Femur (tissue), 1 donor: ENCODE results near the gene JAML.
A peak's percentile ranks its signal among the peaks of the same experiment; 100 is the strongest.
"Not testable (repeated sequence)": the region's sequence is repeated elsewhere in the genome, so short reads cannot be mapped to it uniquely, and the experiment has no call there.

Source experiments
- DNase-seq: peaks from one replicate; pipeline ENCODE4 v3.0.0-alpha.2; 2017

The JAML gene

GRCh38 chr11:118192817-118193216 lies 32.0 kb downstream of the JAML start:
- DNase-seq, result not testable (repeated sequence)

DNA sequence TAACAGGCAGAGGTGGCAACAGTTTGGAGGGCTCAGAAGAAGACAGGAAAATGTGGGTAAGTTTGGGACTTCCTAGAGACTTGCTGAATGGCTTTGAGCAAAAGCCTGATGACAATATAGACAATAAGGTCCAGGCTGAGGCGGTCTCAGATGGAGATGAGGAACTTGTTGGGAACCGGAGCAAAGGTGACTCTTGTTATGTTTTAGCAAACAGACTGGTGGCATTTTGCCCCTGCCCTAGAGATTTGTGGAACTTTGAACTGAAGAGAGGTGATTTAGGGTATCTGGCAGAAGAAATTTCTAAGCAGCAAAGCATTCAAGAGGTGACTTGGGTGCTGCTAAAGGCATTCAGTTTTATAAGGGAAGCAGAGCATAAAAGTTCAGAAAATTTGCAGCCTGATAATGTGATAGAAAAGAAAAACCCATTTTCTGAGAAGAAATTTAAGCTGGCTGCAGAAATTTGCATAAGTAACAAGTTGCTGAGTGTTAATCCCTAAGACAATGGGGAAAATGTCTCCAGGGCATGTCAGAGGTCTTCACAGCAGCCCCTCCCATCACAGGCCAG lies 33.8 kb downstream of the JAML start:
- DNase-seq, result not testable (repeated sequence)

DNA sequence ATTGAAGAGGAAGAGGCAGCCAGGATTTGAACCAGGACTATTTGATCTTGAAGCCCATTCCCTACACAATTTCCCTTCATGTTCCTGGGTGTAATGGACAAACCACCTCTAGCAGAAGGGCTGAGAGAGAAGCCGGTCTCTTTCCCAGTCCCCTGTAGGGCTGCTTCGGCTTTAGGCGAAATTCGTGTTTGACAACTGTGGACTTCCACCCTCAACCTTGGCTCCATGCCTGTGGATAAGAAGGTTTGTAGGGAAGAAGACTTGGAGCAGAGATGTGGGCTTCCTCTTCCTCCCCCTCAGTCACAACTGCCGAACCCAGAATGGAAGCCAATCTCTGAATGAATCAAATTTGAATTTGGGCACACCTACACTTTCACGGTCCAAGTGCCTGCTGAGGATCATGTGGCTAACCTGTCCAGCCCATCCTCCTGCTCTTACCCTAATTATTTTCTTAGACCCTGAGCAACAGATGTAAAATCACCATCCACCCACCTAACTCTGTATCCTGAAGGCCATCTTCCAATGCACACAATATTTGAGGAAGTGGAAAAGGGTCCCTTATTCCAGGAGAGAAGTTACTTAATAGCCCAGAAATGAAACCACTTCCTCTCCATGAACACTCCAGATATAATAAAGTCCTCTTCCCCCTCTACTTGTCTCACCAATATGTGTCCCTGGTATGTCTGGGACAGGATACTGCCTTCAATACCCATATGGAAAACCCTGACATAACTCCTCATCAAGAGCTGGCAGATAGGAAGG lies 38.3 kb downstream of the JAML start:
- DNase-seq, result no peak

- no peak for DNase-seq
Observed at GRCh38 chr11:118184784-118185579, 39.8 kb downstream of the JAML start.

GRCh38 chr11:118183691-118184090 lies 41.1 kb downstream of the JAML start:
- DNase-seq, result not testable (repeated sequence)

GRCh38 chr11:118180300-118180703 lies 44.5 kb downstream of the JAML start:
- DNase-seq, result peak; percentile 91

GRCh38 chr11:118176778-118177134 lies 48.1 kb downstream of the JAML start:
- no peak for DNase-seq

DNA sequence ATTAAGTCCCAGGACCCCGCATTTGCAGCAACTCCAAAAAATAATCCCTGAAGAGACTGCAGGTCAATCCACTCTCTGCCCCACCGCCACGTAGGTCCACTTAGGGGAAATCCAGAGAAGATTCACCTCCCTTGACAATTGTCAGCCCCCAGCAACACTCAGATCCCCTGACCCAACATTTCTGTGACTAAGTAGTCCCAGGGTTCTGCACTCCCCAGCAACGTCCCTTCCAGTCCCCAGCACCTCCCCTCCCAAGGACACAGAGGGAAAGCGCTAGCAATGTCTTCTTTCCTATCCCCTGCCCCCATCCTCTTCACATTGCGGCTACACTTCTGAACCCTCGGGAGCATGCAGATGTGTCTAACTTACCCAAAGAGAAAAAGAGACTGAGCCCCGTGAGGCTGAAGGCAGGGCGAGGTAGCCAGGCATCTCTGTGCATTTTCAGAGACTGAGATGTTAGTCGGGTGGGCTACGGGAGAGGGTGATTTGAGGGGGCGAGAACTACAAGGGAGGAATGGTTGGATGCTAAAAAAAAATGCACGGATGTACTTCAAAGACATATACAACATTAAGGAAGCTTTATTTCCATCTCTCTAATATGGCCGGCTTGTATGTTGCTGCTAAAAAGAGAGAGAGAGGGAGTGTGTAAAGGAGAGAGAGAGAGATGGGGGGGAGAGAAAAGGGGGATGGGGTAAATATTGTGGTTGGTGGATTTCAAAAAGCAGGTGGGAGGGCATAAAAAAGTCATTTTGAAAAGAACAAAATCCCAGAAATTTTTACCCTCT lies 48.6 kb downstream of the JAML start, which contains the start of gene SCN2B:
TSS of gene SCN2B (minus strand) at position 647 of the 785 bp plus-strand sequence. CDS start at position 439, 208 bp downstream.
- DNase-seq, result no peak

- no peak for DNase-seq
Observed at GRCh38 chr11:118175031-118175992, 49.5 kb downstream of the JAML start.

DNA sequence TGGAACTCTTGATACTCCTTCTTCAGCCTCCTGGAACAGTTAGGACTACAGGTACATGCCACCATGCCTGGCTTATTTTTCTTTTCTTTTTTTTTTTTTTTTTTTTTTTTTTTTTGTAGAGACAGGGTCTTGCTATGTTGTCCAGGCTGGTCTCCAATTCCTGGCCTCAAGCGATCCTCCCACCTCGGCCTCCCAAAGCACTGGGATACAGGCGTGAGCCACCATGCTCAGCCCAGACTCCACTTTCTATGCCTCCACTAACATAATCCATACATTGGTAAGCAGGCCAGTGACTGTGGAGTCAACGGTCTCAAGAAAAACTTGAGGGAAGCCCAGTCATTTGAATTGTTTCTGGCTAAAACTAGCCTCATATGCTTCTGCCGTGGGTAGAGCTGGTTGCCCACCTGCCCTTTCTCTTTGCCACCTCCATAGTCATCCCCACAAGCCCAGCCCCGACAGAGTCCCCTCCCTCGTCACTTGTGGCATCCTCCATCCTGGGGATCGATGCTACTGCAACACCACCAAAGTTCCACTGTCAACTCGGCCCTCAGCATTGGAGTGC lies 50.7 kb downstream of the JAML start:
- DNase-seq, result no peak

- no peak for DNase-seq
Observed at GRCh38 chr11:118172356-118172755, 52.5 kb downstream of the JAML start.

- peak; percentile 81 for DNase-seq
Observed at GRCh38 chr11:118171269-118172062, 53.3 kb downstream of the JAML start.

DNA sequence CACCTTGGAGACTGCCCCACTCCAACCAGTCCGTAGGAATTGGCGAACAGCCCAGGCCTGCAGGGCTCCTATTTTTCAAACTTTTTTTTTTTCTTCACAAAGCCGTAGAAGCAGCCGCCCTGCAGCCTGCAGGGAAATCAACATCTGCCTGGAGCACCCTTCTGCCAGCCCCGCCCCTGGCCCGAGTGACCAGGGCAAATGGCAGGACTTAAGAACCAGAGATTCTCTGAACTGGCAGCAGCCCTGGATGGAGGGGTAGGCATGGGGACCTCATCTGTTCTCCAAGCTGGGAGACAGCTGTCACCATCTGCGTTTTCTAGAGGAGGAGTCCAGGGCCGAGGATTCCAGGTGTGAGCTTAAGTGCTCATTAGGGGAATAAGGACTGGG lies 53.9 kb downstream of the JAML start:
- DNase-seq, result no peak

- DNase-seq, result no peak
Observed at GRCh38 chr11:118170231-118170630, 54.6 kb downstream of the JAML start.

GRCh38 chr11:118169300-118170140 lies 55.3 kb downstream of the JAML start:
- DNase-seq, result no peak

- no peak for DNase-seq
Observed at GRCh38 chr11:118168751-118169150, 56.1 kb downstream of the JAML start.

DNA sequence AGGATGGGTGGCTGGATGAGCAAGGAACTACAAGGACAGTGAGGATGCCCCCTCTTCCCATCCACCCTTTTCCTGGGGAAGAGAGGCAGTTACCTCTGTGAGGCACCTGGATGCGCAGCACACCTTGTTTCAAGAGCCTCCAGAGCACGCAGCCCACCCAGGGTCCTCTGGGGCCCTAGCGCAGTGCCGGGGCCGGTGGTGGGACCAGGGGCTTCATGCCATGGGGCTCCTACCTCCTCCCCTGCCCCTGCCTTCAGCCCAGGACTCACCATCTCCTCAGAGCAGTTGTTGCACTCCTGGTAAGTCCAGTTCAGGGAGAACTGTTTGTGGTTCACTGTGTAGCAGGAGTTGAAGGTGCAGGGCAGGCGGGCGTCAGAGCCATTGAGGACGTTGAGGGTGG lies 56.5 kb downstream of the JAML start:
- no peak for DNase-seq

DNA sequence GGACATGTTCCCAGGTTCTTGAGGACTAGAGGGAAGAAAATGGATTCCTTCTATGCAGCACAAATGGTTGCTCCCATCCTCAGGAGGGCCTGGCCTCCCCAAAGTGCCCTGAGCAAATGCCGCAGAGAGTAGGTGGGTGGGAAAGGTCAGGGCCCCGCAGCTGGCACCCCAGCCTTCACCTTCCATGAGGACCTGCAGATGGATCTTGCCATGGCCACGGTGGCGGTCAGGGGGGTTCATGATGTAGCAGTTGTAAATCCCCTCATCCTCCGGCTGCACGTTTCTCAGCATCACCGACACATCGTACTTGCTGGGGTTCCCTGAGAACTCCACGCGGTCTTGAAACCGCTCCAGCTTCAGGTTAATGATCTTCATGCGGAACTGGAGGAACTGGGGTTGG lies 56.9 kb downstream of the JAML start:
- no peak for DNase-seq

GRCh38 chr11:118167253-118167652 lies 57.6 kb downstream of the JAML start:
- no peak for DNase-seq

- no peak for DNase-seq
Observed at GRCh38 chr11:118166641-118167040, 58.2 kb downstream of the JAML start.
